ENCODE data around the gene TRMT44. TPM values are rescaled to one million over a fixed set of nuclear protein-coding genes. Genes with fewer than 3 reads are reported as not detected.

Gene TRMT44
- polyA plus RNA-seq, 1 experiment = 7.0 TPM

GRCh38 chr4:8431553-8431952 lies 9.0 kb upstream of the TRMT44 start:
- ChIA-PET POLR2A (no interaction called here), CTCF (no interaction called here)
- no peak overlapping the region for H3K4me3 ChIP-seq (ENCODE audit: low read depth, low read length)
- no peak for TF ChIP-seq CTCF (IDR thresholded peaks at IDR 0.05; ENCODE audit: low read depth, low read length)
- H3K27ac ChIP-seq (ENCODE audit: low read depth, low read length) = no peak overlapping the region
- DNase-seq (ENCODE audit: low read depth, low spot score) = no peak
- H3K9me3 ChIP-seq (ENCODE audit: control insufficient read depth, insufficient read depth, low read length) = no peaks in the 10 kb centered on the region; the same call in 1 of the 2 replicates
- H3K27me3 ChIP-seq (ENCODE audit: control insufficient read depth, insufficient read depth, low read length) = no peaks in the 10 kb centered on the region

DNA sequence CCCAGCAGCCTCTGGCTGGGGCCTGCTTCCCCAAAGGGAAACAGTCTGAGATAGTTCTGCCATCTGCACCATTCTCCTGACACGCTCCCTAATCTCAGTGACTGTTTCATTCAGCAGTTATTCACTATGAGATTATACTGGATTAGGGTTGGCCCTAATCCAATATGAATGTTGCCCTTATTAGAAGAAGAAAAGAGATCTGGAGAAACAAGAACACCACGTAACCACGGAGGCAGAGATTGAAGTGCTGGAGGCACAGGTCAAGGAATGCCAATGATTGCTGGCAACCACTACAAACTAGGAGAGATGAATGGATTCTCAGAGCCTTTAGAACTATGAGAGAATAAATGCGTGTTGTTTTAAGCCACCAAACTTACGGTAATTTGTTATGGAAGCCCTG lies 7.4 kb upstream of the TRMT44 start:
- no peak for TF ChIP-seq CTCF (IDR thresholded peaks at IDR 0.05; ENCODE audit: low read depth, low read length)
- ChIA-PET POLR2A (no interaction called here), CTCF (no interaction called here)
- H3K9me3 ChIP-seq (ENCODE audit: control insufficient read depth, insufficient read depth, low read length) = no peaks in the 10 kb centered on the region; the same call in 1 of the 2 replicates
- no peaks in the 10 kb centered on the region for H3K27me3 ChIP-seq (ENCODE audit: control insufficient read depth, insufficient read depth, low read length)
- no peak overlapping the region for H3K4me3 ChIP-seq (ENCODE audit: low read depth, low read length)
- no peak for DNase-seq (ENCODE audit: low read depth, low spot score)
- H3K27ac ChIP-seq (ENCODE audit: low read depth, low read length) = no peak overlapping the region

GRCh38 chr4:8434251-8435073 lies 6.1 kb upstream of the TRMT44 start:
- ChIA-PET CTCF (no interaction called here), POLR2A (no interaction called here)
- no peak overlapping the region for H3K27ac ChIP-seq (ENCODE audit: low read depth, low read length)

GRCh38 chr4:8435656-8436121 lies 4.9 kb upstream of the TRMT44 start:
- POLR2A ChIA-PET = no interaction called here
- TF ChIP-seq CTCF (IDR thresholded peaks at IDR 0.05; ENCODE audit: low read depth, low read length) = no peak
- CTCF ChIA-PET = interaction anchor here (0.8 to 0.9 kb wide), 2 partner anchors 34 to 259 kb away, joined by 3 to 5 read pairs; no protein-coding TSS in a partner anchor
- Histone ChIP-seq H3K9me3 (ENCODE audit: control insufficient read depth, insufficient read depth, low read length) (no peaks in the 10 kb centered on the region; the same call in 1 of the 2 replicates), H3K27me3 (ENCODE audit: control insufficient read depth, insufficient read depth, low read length) (no peaks in the 10 kb centered on the region), H3K27ac (ENCODE audit: low read depth, low read length) (no peak overlapping the region), H3K4me3 (ENCODE audit: low read depth, low read length) (peak overlapping the region; percentile 53)
- no peak for DNase-seq (ENCODE audit: low read depth, low spot score)

More at GRCh38 chr4:8434251-8435073, 6.1 kb upstream of the TRMT44 start:
- no peak overlapping the region for H3K4me3 ChIP-seq (ENCODE audit: low read depth, low read length)
- no peak for DNase-seq (ENCODE audit: low read depth, low spot score)
- no peaks in the 10 kb centered on the region for H3K9me3 ChIP-seq (ENCODE audit: control insufficient read depth, insufficient read depth, low read length)
- H3K27me3 ChIP-seq (ENCODE audit: control insufficient read depth, insufficient read depth, low read length) = no peaks in the 10 kb centered on the region
- TF ChIP-seq CTCF (IDR thresholded peaks at IDR 0.05; ENCODE audit: low read depth, low read length) = no peak

- Histone ChIP-seq H3K27ac (ENCODE audit: low read depth, low read length) (peak overlapping the region; percentile 57), H3K9me3 (ENCODE audit: control insufficient read depth, insufficient read depth, low read length) (no peaks in the 10 kb centered on the region; the same call in 1 of the 2 replicates), H3K27me3 (ENCODE audit: control insufficient read depth, insufficient read depth, low read length) (no peaks in the 10 kb centered on the region), H3K4me3 (ENCODE audit: low read depth, low read length) (no peak overlapping the region)
- no peak for TF ChIP-seq CTCF (IDR thresholded peaks at IDR 0.05; ENCODE audit: low read depth, low read length)
- ChIA-PET POLR2A (no interaction called here), CTCF (interaction anchor here (0.9 to 1.7 kb wide), 3 partner anchors 9 to 260 kb away, joined by 3 to 7 read pairs (median 3); no protein-coding TSS in a partner anchor)
- no peak for DNase-seq (ENCODE audit: low read depth, low spot score)
These were observed 3.3 kb upstream of the TRMT44 start for GRCh38 chr4:8437281-8437680.

All from AG04450 (cell line).